Astrocyte (in vitro differentiated cells and primary cell): ENCODE data around the gene ANKS6. TPM values are rescaled to one million over a fixed set of nuclear protein-coding genes. Genes with fewer than 3 reads are reported as not detected.
A peak's percentile ranks its signal among the peaks of the same experiment; 100 is the strongest.

Experiments used
- DNase-seq: peaks from one replicate; pipeline ENCODE4 v3.0.0-alpha.2; 2010; ENCODE audit warnings: low read depth
- FAIRE-seq: peaks from 2 replicates; lab custom pipeline; 2011; peaks lifted over from hg19 to GRCh38; lab: Jason Lieb, UNC
- H2AFZ ChIP-seq: 2 replicates; pipeline ENCODE4 v1.6.0; 2012; ENCODE audit warnings: low read depth, low read length, inconsistent platforms
- H3K27ac ChIP-seq: 2 replicates; pipeline ENCODE4 v1.5.1; 2011; ENCODE audit warnings: low read depth, low read length, inconsistent platforms
- H3K27me3 ChIP-seq: 2 replicates; pipeline ENCODE4 v1.6.0; 2011; ENCODE audit warnings: low read length, inconsistent platforms; ENCODE audit not compliant: insufficient read depth
- H3K36me3 ChIP-seq: 2 replicates; pipeline ENCODE4 v1.5.1; 2011; ENCODE audit warnings: low read length, inconsistent platforms; ENCODE audit not compliant: insufficient read depth
- H3K4me1 ChIP-seq: 2 replicates; pipeline ENCODE4 v1.5.1; 2011; ENCODE audit warnings: low read length, inconsistent platforms; ENCODE audit not compliant: insufficient read depth
- H3K4me2 ChIP-seq: 2 replicates; pipeline ENCODE4 v1.6.0; 2012; ENCODE audit warnings: low read length, inconsistent platforms
- H3K4me3 ChIP-seq: 2 replicates; pipeline ENCODE4 v1.5.1; 2011; ENCODE audit warnings: low read depth, mild to moderate bottlenecking, low read length, inconsistent platforms; ENCODE audit not compliant: insufficient read depth
- H3K79me2 ChIP-seq: 2 replicates; pipeline ENCODE4 v1.6.0; 2012; ENCODE audit warnings: mild to moderate bottlenecking, low read length, inconsistent platforms; ENCODE audit not compliant: insufficient read depth
- H3K9ac ChIP-seq: 2 replicates; pipeline ENCODE4 v1.6.0; 2012; ENCODE audit warnings: mild to moderate bottlenecking, low read length, inconsistent platforms
- H3K9me3 ChIP-seq: 2 replicates; pipeline ENCODE4 v1.5.1; 2012; ENCODE audit warnings: low read depth, mild to moderate bottlenecking, low read length, inconsistent platforms; ENCODE audit not compliant: insufficient read depth
- H4K20me1 ChIP-seq: 2 replicates; pipeline ENCODE4 v1.6.0; 2012; ENCODE audit warnings: low read length, inconsistent platforms; ENCODE audit not compliant: insufficient read depth
- H3K27ac Mint-ChIP-seq: one replicate; pipeline ENCODE4 v1.8.0; 2021; ENCODE audit warnings: mild to moderate bottlenecking, mixed read lengths; ENCODE audit not compliant: unreplicated experiment
- H3K27me3 Mint-ChIP-seq: one replicate; pipeline ENCODE4 v1.8.0; 2021; ENCODE audit warnings: low read depth, mixed read lengths; ENCODE audit not compliant: unreplicated experiment
- H3K36me3 Mint-ChIP-seq: one replicate; pipeline ENCODE4 v1.8.0; 2021; ENCODE audit warnings: low read depth, mixed read lengths; ENCODE audit not compliant: unreplicated experiment
- H3K4me1 Mint-ChIP-seq: one replicate; pipeline ENCODE4 v1.8.0; 2021; ENCODE audit warnings: low read depth, mixed read lengths; ENCODE audit not compliant: unreplicated experiment
- H3K4me3 Mint-ChIP-seq: one replicate; pipeline ENCODE4 v1.8.0; 2021; ENCODE audit warnings: mild to moderate bottlenecking, moderate library complexity, mixed read lengths; ENCODE audit not compliant: unreplicated experiment
- H3K9me3 Mint-ChIP-seq: one replicate; pipeline ENCODE4 v1.8.0; 2021; ENCODE audit warnings: mild to moderate bottlenecking, mixed read lengths; ENCODE audit not compliant: unreplicated experiment
- EZH2 ChIP-seq: IDR thresholded peaks from 2 replicates; pipeline ENCODE4 v1.6.1; 2012; ENCODE audit warnings: mild to moderate bottlenecking, low read length, inconsistent platforms; ENCODE audit not compliant: insufficient read depth
- total RNA-seq: library from RNA; stranded (reverse); gene quantifications from 2 replicates; pipeline ENCODE4 v1.2.1, GENCODE V29; 2021
- TF ChIP-seq, protein P1 (sequence below): IDR thresholded peaks from 2 replicates; pipeline ENCODE4 v1.5.1; 2011; ENCODE audit warnings: low read depth, mild to moderate bottlenecking, inconsistent platforms, low read length, moderate library complexity; ENCODE audit not compliant: insufficient read depth

ANKS6 gene
- total RNA-seq, 1 donor from 2014 or later: 16.7 TPM

DNA sequence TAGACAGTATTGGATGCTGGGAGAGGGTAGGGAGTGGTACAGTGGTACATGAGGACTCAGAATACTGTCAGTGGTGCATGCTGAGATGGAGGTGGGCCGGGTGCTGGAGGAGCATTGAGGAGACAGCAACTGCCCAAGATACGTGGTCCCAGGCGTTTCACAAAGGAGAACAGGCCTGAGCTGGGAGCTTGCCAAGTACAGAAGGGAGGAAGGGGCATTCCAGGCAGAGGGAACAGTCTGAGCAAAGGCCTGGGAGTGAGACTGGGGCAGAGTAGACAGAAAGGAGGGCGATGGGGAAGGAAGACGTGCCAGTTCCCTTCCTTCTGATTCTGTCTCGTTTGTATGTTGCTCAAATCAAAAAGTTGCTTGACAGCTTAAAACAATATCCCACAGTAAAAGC is 26.3 kb upstream of the ANKS6 start:
- H3K4me2 ChIP-seq: no peak overlapping the region
- no peaks in the 10 kb centered on the region for H3K36me3 ChIP-seq
- Mint-ChIP-seq H3K4me1 (no peaks in the 10 kb centered on the region), H3K4me3 (no peak overlapping the region), H3K9me3 (peaks cover 15% of the 10 kb centered on the region), H3K27me3 (peaks cover 6% of the 10 kb centered on the region), H3K36me3 (peaks cover 9% of the 10 kb centered on the region), H3K27ac (peak overlapping the region; percentile 23)
- H3K4me1 ChIP-seq: no peaks in the 10 kb centered on the region
- DNase-seq: no peak
- H3K27me3 ChIP-seq: peaks cover 2% of the 10 kb centered on the region
- H3K9me3 ChIP-seq: peaks cover 3% of the 10 kb centered on the region
- H3K27ac ChIP-seq: no peak overlapping the region
- H3K4me3 ChIP-seq: no peak overlapping the region
- H3K79me2 ChIP-seq: no peaks in the 10 kb centered on the region
- no peak overlapping the region for H2AFZ ChIP-seq
- H4K20me1 ChIP-seq: no peaks in the 10 kb centered on the region
- no peak for FAIRE-seq
- H3K9ac ChIP-seq: no peak overlapping the region
- TF ChIP-seq, protein P1, sequence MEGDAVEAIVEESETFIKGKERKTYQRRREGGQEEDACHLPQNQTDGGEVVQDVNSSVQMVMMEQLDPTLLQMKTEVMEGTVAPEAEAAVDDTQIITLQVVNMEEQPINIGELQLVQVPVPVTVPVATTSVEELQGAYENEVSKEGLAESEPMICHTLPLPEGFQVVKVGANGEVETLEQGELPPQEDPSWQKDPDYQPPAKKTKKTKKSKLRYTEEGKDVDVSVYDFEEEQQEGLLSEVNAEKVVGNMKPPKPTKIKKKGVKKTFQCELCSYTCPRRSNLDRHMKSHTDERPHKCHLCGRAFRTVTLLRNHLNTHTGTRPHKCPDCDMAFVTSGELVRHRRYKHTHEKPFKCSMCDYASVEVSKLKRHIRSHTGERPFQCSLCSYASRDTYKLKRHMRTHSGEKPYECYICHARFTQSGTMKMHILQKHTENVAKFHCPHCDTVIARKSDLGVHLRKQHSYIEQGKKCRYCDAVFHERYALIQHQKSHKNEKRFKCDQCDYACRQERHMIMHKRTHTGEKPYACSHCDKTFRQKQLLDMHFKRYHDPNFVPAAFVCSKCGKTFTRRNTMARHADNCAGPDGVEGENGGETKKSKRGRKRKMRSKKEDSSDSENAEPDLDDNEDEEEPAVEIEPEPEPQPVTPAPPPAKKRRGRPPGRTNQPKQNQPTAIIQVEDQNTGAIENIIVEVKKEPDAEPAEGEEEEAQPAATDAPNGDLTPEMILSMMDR: no peak
- TF ChIP-seq EZH2: no peak

DNA sequence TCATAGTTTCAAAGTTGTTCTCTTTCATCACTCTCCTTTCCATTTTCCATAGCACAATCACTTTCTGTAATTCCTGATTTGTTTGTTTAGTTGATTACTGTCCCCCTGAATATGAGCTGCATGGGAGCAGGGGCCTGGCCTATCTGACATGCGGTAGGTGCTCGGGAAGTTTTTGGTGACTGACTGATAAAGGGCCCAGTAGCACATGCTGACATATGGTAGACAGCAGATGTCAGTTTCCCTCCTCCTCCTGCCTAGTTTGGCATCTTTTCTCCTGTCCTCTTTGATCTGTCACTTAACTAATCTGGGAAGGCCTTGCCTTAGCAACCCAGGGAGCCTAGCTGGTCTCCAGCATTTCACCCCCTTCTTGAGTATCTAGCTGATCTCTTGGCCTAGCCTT is 25.5 kb upstream of the ANKS6 start:
- TF ChIP-seq, protein P1: no peak
- TF ChIP-seq EZH2: no peak
- no peaks in the 10 kb centered on the region for H3K36me3 ChIP-seq
- Mint-ChIP-seq H3K36me3 (peaks cover 9% of the 10 kb centered on the region), H3K27ac (no peak overlapping the region), H3K4me3 (no peak overlapping the region), H3K27me3 (peaks cover 5% of the 10 kb centered on the region), H3K9me3 (peaks cover 15% of the 10 kb centered on the region), H3K4me1 (no peaks in the 10 kb centered on the region)
- H3K9me3 ChIP-seq: peaks cover 3% of the 10 kb centered on the region
- no peaks in the 10 kb centered on the region for H4K20me1 ChIP-seq
- no peak overlapping the region for H3K9ac ChIP-seq
- FAIRE-seq (no peak), DNase-seq (no peak)
- no peak overlapping the region for H2AFZ ChIP-seq
- no peak overlapping the region for H3K4me2 ChIP-seq
- H3K4me1 ChIP-seq: no peaks in the 10 kb centered on the region
- H3K27me3 ChIP-seq: peaks cover 2% of the 10 kb centered on the region
- no peaks in the 10 kb centered on the region for H3K79me2 ChIP-seq
- no peak overlapping the region for H3K27ac ChIP-seq
- no peak overlapping the region for H3K4me3 ChIP-seq

DNA sequence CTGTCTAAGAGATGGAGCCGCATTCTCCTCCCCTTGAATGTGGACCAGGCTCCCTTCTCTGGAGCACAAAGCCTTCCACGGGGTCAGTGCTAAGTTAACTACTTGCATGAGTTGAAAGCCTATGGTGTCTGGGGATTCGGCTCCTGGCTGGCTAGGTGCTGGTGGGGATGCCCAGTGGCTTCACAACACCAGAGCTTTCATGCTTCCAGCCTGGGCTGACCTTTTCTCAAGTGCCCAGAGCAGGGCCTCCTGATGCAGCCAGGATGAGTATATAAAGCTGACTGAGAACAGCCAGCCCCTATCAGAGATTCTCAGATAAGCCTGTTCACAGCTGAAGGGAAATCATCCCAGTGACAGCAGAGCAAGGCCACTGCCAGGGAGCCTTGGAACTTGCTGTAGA is 22.9 kb upstream of the ANKS6 start:
- Histone ChIP-seq H3K27me3 (peaks cover 2% of the 10 kb centered on the region), H3K4me2 (no peak overlapping the region), H3K36me3 (no peaks in the 10 kb centered on the region), H3K4me1 (no peaks in the 10 kb centered on the region), H3K9me3 (peaks cover under 1% of the 10 kb centered on the region), H3K27ac (no peak overlapping the region), H3K9ac (no peak overlapping the region), H4K20me1 (no peaks in the 10 kb centered on the region), H2AFZ (no peak overlapping the region), H3K4me3 (no peak overlapping the region), H3K79me2 (no peaks in the 10 kb centered on the region)
- TF ChIP-seq, protein P1: no peak
- TF ChIP-seq EZH2: no peak
- H3K27me3 Mint-ChIP-seq: peaks cover 5% of the 10 kb centered on the region
- H3K27ac Mint-ChIP-seq: no peak overlapping the region
- H3K9me3 Mint-ChIP-seq: peaks cover 15% of the 10 kb centered on the region
- no peaks in the 10 kb centered on the region for H3K4me1 Mint-ChIP-seq
- peaks cover 9% of the 10 kb centered on the region for H3K36me3 Mint-ChIP-seq
- H3K4me3 Mint-ChIP-seq: no peak overlapping the region
- no peak for DNase-seq
- FAIRE-seq: no peak
